ENCODE data around the gene DCDC2C. TPM values are rescaled to one million over a fixed set of nuclear protein-coding genes. Genes with fewer than 3 reads are reported as not detected.

DCDC2C gene
- total RNA-seq, 1 donor from 2014 or later, result not detected

- intact Hi-C loops (cut with DNase I), result no loop called here
- no peaks in the 10 kb centered on the region for H3K4me1 ChIP-seq
- peaks cover 15% of the 10 kb centered on the region for H3K27me3 ChIP-seq
- ATAC-seq, result no peak
- DNase-seq, result no peak
- no peak overlapping the region for H3K27ac ChIP-seq
- no peak for TF ChIP-seq CTCF (IDR thresholded peaks at IDR 0.05)
- no peaks in the 10 kb centered on the region for H3K9me3 ChIP-seq
- no peak overlapping the region for H3K4me3 ChIP-seq
- H3K36me3 ChIP-seq, result no peaks in the 10 kb centered on the region
Measured at GRCh38 chr2:3754280-3754679, 50.9 kb downstream of the DCDC2C start.

DNA sequence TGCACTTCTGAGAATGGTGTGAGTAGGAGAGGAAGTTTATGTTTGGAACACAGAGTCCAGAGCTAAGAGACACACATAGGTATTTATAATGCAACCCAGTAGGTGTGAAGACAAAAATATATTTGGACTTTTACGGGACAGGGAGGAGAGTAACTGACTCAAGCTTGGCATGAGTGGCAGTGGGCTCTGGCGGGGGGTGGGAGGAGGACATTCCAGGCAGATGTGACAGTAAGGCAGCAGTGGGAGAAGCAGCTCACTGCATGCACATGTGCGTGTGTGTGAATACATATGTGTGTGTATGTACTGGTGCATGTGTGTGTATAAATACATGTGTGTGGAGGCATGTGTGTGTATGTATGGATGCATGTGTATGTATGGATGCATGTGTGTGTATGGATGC, 51.4 kb downstream of the DCDC2C start:
- Histone ChIP-seq H3K36me3 (no peaks in the 10 kb centered on the region), H3K4me3 (no peak overlapping the region), H3K4me1 (no peaks in the 10 kb centered on the region), H3K27ac (no peak overlapping the region), H3K9me3 (no peaks in the 10 kb centered on the region), H3K27me3 (peaks cover 15% of the 10 kb centered on the region)
- TF ChIP-seq CTCF (IDR thresholded peaks at IDR 0.05), result no peak
- ATAC-seq (no peak), DNase-seq (no peak)
- intact Hi-C loops (cut with DNase I), result no loop called here

DNA sequence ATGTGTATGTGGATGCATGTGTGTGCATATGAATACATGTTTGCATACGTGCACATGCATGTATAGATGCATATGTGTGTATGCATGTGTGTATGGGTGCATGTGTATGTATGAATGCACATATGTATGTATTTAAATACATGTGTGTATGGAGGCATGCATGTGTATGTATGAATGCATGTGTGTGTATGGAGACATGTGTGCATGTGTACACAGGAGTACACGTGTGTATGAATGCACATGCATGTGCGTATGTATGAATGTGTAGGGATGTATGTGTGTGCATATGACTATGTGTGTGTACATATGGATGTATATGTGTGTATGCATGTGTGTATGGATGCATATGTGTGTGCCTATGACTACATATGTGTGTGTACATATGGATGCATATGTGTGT, 51.9 kb downstream of the DCDC2C start:
- intact Hi-C loops (cut with DNase I), result no loop called here
- Histone ChIP-seq H3K4me3 (no peak overlapping the region), H3K27me3 (peaks cover 15% of the 10 kb centered on the region), H3K4me1 (no peaks in the 10 kb centered on the region), H3K36me3 (no peaks in the 10 kb centered on the region), H3K27ac (no peak overlapping the region), H3K9me3 (no peaks in the 10 kb centered on the region)
- no peak for TF ChIP-seq CTCF (IDR thresholded peaks at IDR 0.05)
- ATAC-seq (no peak), DNase-seq (no peak)

- Histone ChIP-seq H3K4me3 (no peak overlapping the region), H3K27ac (no peak overlapping the region), H3K4me1 (no peaks in the 10 kb centered on the region), H3K9me3 (no peaks in the 10 kb centered on the region), H3K27me3 (peaks cover 15% of the 10 kb centered on the region), H3K36me3 (no peaks in the 10 kb centered on the region)
- intact Hi-C loops (cut with DNase I), result no loop called here
- ATAC-seq, result no peak
- no peak for DNase-seq
- no peak for TF ChIP-seq CTCF (IDR thresholded peaks at IDR 0.05)
Measured at GRCh38 chr2:3756306-3756705, 52.9 kb downstream of the DCDC2C start.

DNA sequence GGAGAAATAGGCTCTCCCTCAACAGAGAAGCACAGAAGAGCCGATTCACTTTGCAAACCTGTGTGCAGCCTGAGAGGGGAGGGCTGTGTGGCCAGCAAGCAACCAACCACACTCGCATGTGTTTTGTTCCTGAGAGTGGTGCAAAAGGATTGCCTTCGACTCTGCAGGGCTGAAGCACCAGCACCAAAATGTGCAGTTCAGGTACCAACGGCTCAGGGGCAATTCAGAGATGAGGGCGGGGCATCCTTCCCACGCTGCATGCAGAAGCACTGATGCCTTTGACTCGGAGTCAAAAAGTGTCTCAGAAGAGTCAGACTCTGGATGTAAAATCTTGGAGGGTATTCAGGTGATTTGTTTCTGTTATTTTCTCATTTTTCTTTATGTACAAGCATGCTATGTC, 55.5 kb downstream of the DCDC2C start:
- Histone ChIP-seq H3K36me3 (no peaks in the 10 kb centered on the region), H3K4me1 (no peaks in the 10 kb centered on the region), H3K27ac (no peak overlapping the region), H3K9me3 (no peaks in the 10 kb centered on the region), H3K27me3 (peaks cover 10% of the 10 kb centered on the region), H3K4me3 (no peak overlapping the region)
- intact Hi-C loops (cut with DNase I), result no loop called here
- DNase-seq, result no peak
- no peak for TF ChIP-seq CTCF (IDR thresholded peaks at IDR 0.05)
- no peak for ATAC-seq

- no peak for DNase-seq
- TF ChIP-seq CTCF (IDR thresholded peaks at IDR 0.05), result no peak
- Histone ChIP-seq H3K36me3 (no peaks in the 10 kb centered on the region), H3K9me3 (no peaks in the 10 kb centered on the region), H3K4me1 (no peaks in the 10 kb centered on the region), H3K27ac (no peak overlapping the region), H3K27me3 (peaks cover 10% of the 10 kb centered on the region), H3K4me3 (no peak overlapping the region)
- intact Hi-C loops (cut with DNase I), result no loop called here
- ATAC-seq, result no peak
Measured at GRCh38 chr2:3759331-3759730, 56.0 kb downstream of the DCDC2C start.

Measured in upper lobe of right lung (tissue), 1 donor.